Caco-2 (cell line): ENCODE results near the gene ZNF684. TPM values are rescaled to one million over a fixed set of nuclear protein-coding genes. Genes with fewer than 3 reads are reported as not detected.

Experiments used
- BruUV-seq: library from RNA; stranded (reverse); fragments of 400-500 nt; replicated peaks from 2 replicates; lab custom pipeline; 2021; lab: Mats Ljungman, UMichigan
- CTCF ChIA-PET: fragments of 300-600 bp; sonication (Branson Sonifier 250); formaldehyde crosslinking; loops from one replicate; lab custom pipeline; 2022; ENCODE audit warnings: antibody characterized with exemption; lab: Charles Lee
- POLR2A ChIA-PET: fragments of 300-600 bp; sonication (Branson Sonifier 250); formaldehyde crosslinking; loops from one replicate; lab custom pipeline; 2022; ENCODE audit warnings: antibody characterized with exemption; lab: Charles Lee
- DNase-seq, 2 experiments: peaks; one replicate each; pipeline versions ENCODE4 v3.0.0 to v3.0.0-alpha.2; 2020 to 2022
- H3K27me3 ChIP-seq: replicated peaks from 2 replicates; pipeline ENCODE4 v1.6.0; 2011; ENCODE audit warnings: low read length; ENCODE audit not compliant: control insufficient read depth, insufficient read depth
- H3K36me3 ChIP-seq: 2 replicates; pipeline ENCODE4 v1.5.1; 2011; ENCODE audit warnings: low read length; ENCODE audit not compliant: control insufficient read depth, insufficient read depth
- H3K4me1 ChIP-seq: fragments of 250-450 bp; sonication (Bioruptor Pico); 2 replicates; pipeline ENCODE4 v1.5.1; 2020; ENCODE audit warnings: mild to moderate bottlenecking
- H3K4me3 ChIP-seq: 2 replicates; pipeline ENCODE4 v1.5.1; 2011; ENCODE audit warnings: low read depth, mild to moderate bottlenecking, control low read depth, low read length
- H3K9me3 ChIP-seq: fragments of 250-450 bp; sonication (Bioruptor Pico); 2 replicates; pipeline ENCODE4 v1.5.1; 2020; ENCODE audit warnings: mild to moderate bottlenecking, moderate library complexity
- H3K27ac Mint-ChIP-seq: one replicate; pipeline ENCODE4 v1.8.0; 2022; ENCODE audit warnings: mixed read lengths; ENCODE audit not compliant: unreplicated experiment
- H3K27me3 Mint-ChIP-seq: one replicate; pipeline ENCODE4 v1.8.0; 2022; ENCODE audit warnings: mixed read lengths; ENCODE audit not compliant: insufficient read depth, unreplicated experiment
- H3K36me3 Mint-ChIP-seq: one replicate; pipeline ENCODE4 v1.8.0; 2022; ENCODE audit warnings: mild to moderate bottlenecking, mixed read lengths; ENCODE audit not compliant: insufficient read depth, unreplicated experiment
- H3K4me1 Mint-ChIP-seq: one replicate; pipeline ENCODE4 v1.8.0; 2022; ENCODE audit warnings: low read depth, mixed read lengths; ENCODE audit not compliant: unreplicated experiment
- H3K4me3 Mint-ChIP-seq: one replicate; pipeline ENCODE4 v1.8.0; 2022; ENCODE audit warnings: mild to moderate bottlenecking, moderate library complexity, mixed read lengths; ENCODE audit not compliant: unreplicated experiment
- H3K9me3 Mint-ChIP-seq: one replicate; pipeline ENCODE4 v1.8.0; 2022; ENCODE audit warnings: mixed read lengths; ENCODE audit not compliant: unreplicated experiment
- intact Hi-C: fragments of 100-400 bp; cut with micrococcal nuclease; formaldehyde crosslinking; loops from one replicate; pipeline ENCODE4 v1.10.0; 2022; ENCODE audit not compliant: unreplicated experiment
- total RNA-seq: library from RNA; stranded (reverse); gene quantifications from 2 replicates; pipeline ENCODE4 v1.2.3, GENCODE V29; 2022
- TF ChIP-seq, protein P1 (sequence below), 2 experiments: fragments of 200-600 bp in 1 of 2; IDR thresholded peaks; 1 replicate in 1 of 2; 2 replicates in 1 of 2; pipeline versions ENCODE4 v1.5.1 to v1.8.0; 2011 to 2022; ENCODE audit warnings: antibody characterized with exemption in 1 of 2, control low read depth in 1 of 2, inconsistent platforms in 1 of 2, low read depth in 1 of 2, low read length in 1 of 2, mild to moderate bottlenecking in 1 of 2, moderate library complexity in 1 of 2; ENCODE audit not compliant: insufficient read depth in 1 of 2, severe bottlenecking in 1 of 2, unreplicated experiment in 1 of 2

Gene ZNF684
- total RNA-seq, 1 experiment from 2014 or later: 3.2 TPM

DNA sequence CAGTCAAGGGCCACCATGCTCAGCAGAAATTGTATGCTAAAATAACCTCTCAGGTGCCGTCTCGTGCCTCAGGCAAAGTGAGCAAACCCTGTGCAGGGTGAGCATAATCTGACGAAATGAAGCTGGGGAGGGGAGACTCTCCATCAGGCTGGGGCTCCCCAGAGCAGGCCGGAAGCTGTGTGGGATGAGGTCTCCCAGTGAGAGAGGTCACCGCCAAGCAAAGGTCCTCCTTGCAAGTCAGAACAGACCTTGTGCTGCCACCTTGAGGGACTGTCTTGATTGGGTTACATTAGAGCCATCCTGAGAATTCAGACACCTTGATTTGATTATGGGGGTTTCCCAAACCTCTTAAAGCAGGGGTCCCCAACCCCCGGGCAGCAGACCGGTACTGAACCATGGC is 64.2 kb downstream of the ZNF684 start:
- BruUV-seq: no TSS peak
- no peaks in the 10 kb centered on the region for H3K36me3 ChIP-seq
- no peaks in the 10 kb centered on the region for H3K27me3 ChIP-seq
- Mint-ChIP-seq H3K9me3 (no peaks in the 10 kb centered on the region), H3K27me3 (peaks cover 3% of the 10 kb centered on the region), H3K4me1 (no peaks in the 10 kb centered on the region), H3K4me3 (no peak overlapping the region), H3K36me3 (no peaks in the 10 kb centered on the region), H3K27ac (no peak overlapping the region)
- POLR2A ChIA-PET: no interaction called here
- no peak for DNase-seq
- H3K4me3 ChIP-seq: no peak overlapping the region
- intact Hi-C loops: no loop called here
- CTCF ChIA-PET: interaction anchor here (0.7 kb wide), 1 partner anchor 353 kb away, joined by 3 read pairs; no protein-coding TSS in a partner anchor
- H3K9me3 ChIP-seq: no peaks in the 10 kb centered on the region
- TF ChIP-seq, protein P1, sequence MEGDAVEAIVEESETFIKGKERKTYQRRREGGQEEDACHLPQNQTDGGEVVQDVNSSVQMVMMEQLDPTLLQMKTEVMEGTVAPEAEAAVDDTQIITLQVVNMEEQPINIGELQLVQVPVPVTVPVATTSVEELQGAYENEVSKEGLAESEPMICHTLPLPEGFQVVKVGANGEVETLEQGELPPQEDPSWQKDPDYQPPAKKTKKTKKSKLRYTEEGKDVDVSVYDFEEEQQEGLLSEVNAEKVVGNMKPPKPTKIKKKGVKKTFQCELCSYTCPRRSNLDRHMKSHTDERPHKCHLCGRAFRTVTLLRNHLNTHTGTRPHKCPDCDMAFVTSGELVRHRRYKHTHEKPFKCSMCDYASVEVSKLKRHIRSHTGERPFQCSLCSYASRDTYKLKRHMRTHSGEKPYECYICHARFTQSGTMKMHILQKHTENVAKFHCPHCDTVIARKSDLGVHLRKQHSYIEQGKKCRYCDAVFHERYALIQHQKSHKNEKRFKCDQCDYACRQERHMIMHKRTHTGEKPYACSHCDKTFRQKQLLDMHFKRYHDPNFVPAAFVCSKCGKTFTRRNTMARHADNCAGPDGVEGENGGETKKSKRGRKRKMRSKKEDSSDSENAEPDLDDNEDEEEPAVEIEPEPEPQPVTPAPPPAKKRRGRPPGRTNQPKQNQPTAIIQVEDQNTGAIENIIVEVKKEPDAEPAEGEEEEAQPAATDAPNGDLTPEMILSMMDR (IDR thresholded peaks at IDR 0.05; ENCODE audit: insufficient read depth in 1 of 2, low read depth in 1 of 2, low read length in 1 of 2, severe bottlenecking in 1 of 2, unreplicated experiment in 1 of 2): no peak
- no peaks in the 10 kb centered on the region for H3K4me1 ChIP-seq

Other genes with a start within 250 kb of the ZNF684 start
- 0.23 and 0.39 TPM in 2 replicates for gene COL9A2, start 214.4 kb upstream of the ZNF684 start, total RNA-seq
- gene SMAP2, start 157.9 kb upstream of the ZNF684 start, total RNA-seq: 6.8 and 7.5 TPM in 2 replicates
- 1.2 TPM in 2 replicates for gene ZFP69B, start 81.2 kb upstream of the ZNF684 start, total RNA-seq
- 2.5 and 2.6 TPM in 2 replicates for gene ZFP69, start 54.3 kb upstream of the ZNF684 start, total RNA-seq
- gene EXO5, start 22.9 kb upstream of the ZNF684 start, total RNA-seq: 6.4 and 9.1 TPM in 2 replicates
- 2.8 and 3.1 TPM in 2 replicates for gene RIMS3, start 134.0 kb downstream of the ZNF684 start, total RNA-seq
- gene NFYC, start 160.1 kb downstream of the ZNF684 start, total RNA-seq: 45.5 and 61.6 TPM in 2 replicates